SK-N-MC (cell line): ENCODE measurements around the gene SDK1.

ENCODE experiments used
- DNase-seq: peaks from one replicate; pipeline ENCODE4 v3.0.0-alpha.2; 2011; ENCODE audit warnings: low read depth, low spot score
- H3K27ac ChIP-seq: fragments of 200-600 bp; sonication (generic); 2 replicates; pipeline ENCODE4 v1.5.1; 2016; ENCODE audit warnings: mixed run types
- H3K36me3 ChIP-seq: fragments of 200-600 bp; sonication (generic); 2 replicates; pipeline ENCODE4 v1.6.1; 2017; ENCODE audit warnings: antibody characterized with exemption, low read length, mixed read lengths; ENCODE audit not compliant: insufficient read depth
- H3K4me3 ChIP-seq: fragments of 200-600 bp; sonication (generic); 2 replicates; pipeline ENCODE4 v1.5.1; 2016
- H3K9ac ChIP-seq: fragments of 200-600 bp; sonication (generic); 2 replicates; pipeline ENCODE4 v1.8.0; 2017; ENCODE audit warnings: mixed run types, mixed read lengths; ENCODE audit not compliant: insufficient read length
- H3K9me3 ChIP-seq: fragments of 200-600 bp; sonication (generic); 2 replicates; pipeline ENCODE4 v1.6.1; 2017; ENCODE audit warnings: low read depth, mild to moderate bottlenecking, antibody characterized with exemption, low read length, moderate library complexity, mixed read lengths
- EZH2 ChIP-seq: fragments of 200-600 bp; sonication (generic); IDR thresholded peaks from one replicate; pipeline ENCODE4 v1.6.1; 2017; ENCODE audit warnings: antibody characterized with exemption
- FOXP2 ChIP-seq: optimal IDR thresholded peaks from 2 replicates; pipeline ENCODE3; 2011; ENCODE audit warnings: mild to moderate bottlenecking, moderate library complexity; ENCODE audit not compliant: insufficient read depth; ENCODE audit errors: extremely low read length, control extremely low read depth
- POLR2AphosphoS5 ChIP-seq: IDR thresholded peaks from 2 replicates; pipeline ENCODE4 v1.6.1; 2012; ENCODE audit warnings: mild to moderate bottlenecking, low read depth, low read length, borderline replicate concordance

The SDK1 gene

GRCh38 chr7:4009211-4010060 lies 708.4 kb downstream of the SDK1 start:
- Histone ChIP-seq H3K9ac (no peak overlapping the region), H3K27ac (no peak overlapping the region), H3K36me3 (peaks cover 5% of the 10 kb centered on the region; the same call in 1 of the 2 replicates), H3K4me3 (no peak overlapping the region), H3K9me3 (no peaks in the 10 kb centered on the region)
- TF ChIP-seq FOXP2 (no peak), POLR2AphosphoS5 (no peak), EZH2 (no peak)
- no peak for DNase-seq

- no peak overlapping the region for H3K27ac ChIP-seq
- TF ChIP-seq POLR2AphosphoS5 (no peak), FOXP2 (no peak), EZH2 (no peak)
- no peak overlapping the region for H3K4me3 ChIP-seq
- peaks cover 10% of the 10 kb centered on the region for H3K36me3 ChIP-seq
- no peaks in the 10 kb centered on the region for H3K9me3 ChIP-seq
- no peak overlapping the region for H3K9ac ChIP-seq
- DNase-seq = no peak
Observed at GRCh38 chr7:4010061-4010605, 709.1 kb downstream of the SDK1 start.

GRCh38 chr7:4010923-4011656 lies 710.0 kb downstream of the SDK1 start:
- Histone ChIP-seq H3K9ac (no peak overlapping the region), H3K27ac (no peak overlapping the region), H3K4me3 (no peak overlapping the region), H3K36me3 (peaks cover 17% of the 10 kb centered on the region), H3K9me3 (no peaks in the 10 kb centered on the region)
- no peak for DNase-seq
- TF ChIP-seq EZH2 (no peak), POLR2AphosphoS5 (no peak), FOXP2 (no peak)

GRCh38 chr7:4013793-4014192 lies 712.7 kb downstream of the SDK1 start:
- no peak overlapping the region for H3K9ac ChIP-seq
- H3K27ac ChIP-seq = no peak overlapping the region
- no peak for DNase-seq
- H3K9me3 ChIP-seq = peaks cover 3% of the 10 kb centered on the region
- H3K4me3 ChIP-seq = no peak overlapping the region
- peaks cover 43% of the 10 kb centered on the region for H3K36me3 ChIP-seq
- no peak for TF ChIP-seq POLR2AphosphoS5

- no peak for TF ChIP-seq EZH2
- no peak for TF ChIP-seq FOXP2
- TF ChIP-seq POLR2AphosphoS5 = no peak
- no peak overlapping the region for H3K4me3 ChIP-seq
- no peak overlapping the region for H3K9ac ChIP-seq
- peaks cover 50% of the 10 kb centered on the region for H3K36me3 ChIP-seq
- no peak overlapping the region for H3K27ac ChIP-seq
- DNase-seq = no peak
- H3K9me3 ChIP-seq = peaks cover 6% of the 10 kb centered on the region
Observed at GRCh38 chr7:4014346-4015050, 713.4 kb downstream of the SDK1 start.

- no peak for TF ChIP-seq FOXP2
- TF ChIP-seq POLR2AphosphoS5 = no peak
- no peak for TF ChIP-seq EZH2
- DNase-seq = no peak
Observed at GRCh38 chr7:4015371-4015770, 714.3 kb downstream of the SDK1 start.

GRCh38 chr7:4015996-4016395 lies 714.9 kb downstream of the SDK1 start:
- no peak overlapping the region for H3K4me3 ChIP-seq
- H3K9ac ChIP-seq = no peak overlapping the region
- peaks cover 62% of the 10 kb centered on the region for H3K36me3 ChIP-seq
- TF ChIP-seq FOXP2 (no peak), EZH2 (no peak), POLR2AphosphoS5 (no peak)
- peaks cover 6% of the 10 kb centered on the region for H3K9me3 ChIP-seq
- no peak overlapping the region for H3K27ac ChIP-seq
- DNase-seq = no peak

More at GRCh38 chr7:4015371-4015770, 714.3 kb downstream of the SDK1 start:
- Histone ChIP-seq H3K4me3 (no peak overlapping the region), H3K27ac (no peak overlapping the region), H3K36me3 (peaks cover 59% of the 10 kb centered on the region), H3K9ac (no peak overlapping the region), H3K9me3 (peaks cover 6% of the 10 kb centered on the region)

- TF ChIP-seq EZH2 (no peak), FOXP2 (no peak), POLR2AphosphoS5 (no peak)
- Histone ChIP-seq H3K36me3 (peaks cover 64% of the 10 kb centered on the region), H3K4me3 (no peak overlapping the region), H3K9ac (no peak overlapping the region), H3K27ac (no peak overlapping the region), H3K9me3 (peaks cover 6% of the 10 kb centered on the region)
- no peak for DNase-seq
Observed at GRCh38 chr7:4017081-4017480, 716.0 kb downstream of the SDK1 start.
